GM12891 (cell line): ENCODE data around the gene TESK2.
"Not testable (repeated sequence)": the region's sequence is repeated elsewhere in the genome, so short reads cannot be mapped to it uniquely, and the experiment has no call there.

Source experiments
- PAX5 ChIP-seq: IDR thresholded peaks from 2 replicates; pipeline ENCODE4 v1.6.1; 2011; ENCODE audit warnings: low read length, moderate library complexity, mild to moderate bottlenecking; ENCODE audit not compliant: insufficient read depth, severe bottlenecking
- POLR2A ChIP-seq: IDR thresholded peaks from 2 replicates; pipeline ENCODE4 v1.6.1; 2011; ENCODE audit warnings: low read depth, low read length, control low read depth
- POLR2AphosphoS5 ChIP-seq: IDR thresholded peaks from 2 replicates; pipeline ENCODE4 v1.6.1; 2011; ENCODE audit warnings: low read depth, low read length, control low read depth
- POU2F2 ChIP-seq: IDR thresholded peaks from 2 replicates; pipeline ENCODE4 v1.6.1; 2011; ENCODE audit warnings: low read depth, mild to moderate bottlenecking, control low read depth, low read length, moderate library complexity
- SPI1 ChIP-seq: IDR thresholded peaks from 2 replicates; pipeline ENCODE4 v1.6.1; 2011; ENCODE audit warnings: low read depth, low read length, control low read depth
- TAF1 ChIP-seq: IDR thresholded peaks from 2 replicates; pipeline ENCODE4 v1.6.1; 2011; ENCODE audit warnings: low read depth, low read length, control low read depth

- TF ChIP-seq POLR2AphosphoS5, POLR2A, SPI1, TAF1, POU2F2, PAX5: not testable (repeated sequence)
Observed at GRCh38 chr1:45474194-45474593, 16.8 kb downstream of the TESK2 start.
